Stimulated activated CD4-positive, alpha-beta T cell treated with anti-CD3 and anti-CD28 coated beads, Interleukin-4, amount 100 ng/mL, for 24 hours (primary cell): ENCODE measurements around the gene FBXW4.

ENCODE experiments used
- DNase-seq: peaks from one replicate; pipeline ENCODE4 v3.0.0-alpha.2; 2020

Gene FBXW4

DNA sequence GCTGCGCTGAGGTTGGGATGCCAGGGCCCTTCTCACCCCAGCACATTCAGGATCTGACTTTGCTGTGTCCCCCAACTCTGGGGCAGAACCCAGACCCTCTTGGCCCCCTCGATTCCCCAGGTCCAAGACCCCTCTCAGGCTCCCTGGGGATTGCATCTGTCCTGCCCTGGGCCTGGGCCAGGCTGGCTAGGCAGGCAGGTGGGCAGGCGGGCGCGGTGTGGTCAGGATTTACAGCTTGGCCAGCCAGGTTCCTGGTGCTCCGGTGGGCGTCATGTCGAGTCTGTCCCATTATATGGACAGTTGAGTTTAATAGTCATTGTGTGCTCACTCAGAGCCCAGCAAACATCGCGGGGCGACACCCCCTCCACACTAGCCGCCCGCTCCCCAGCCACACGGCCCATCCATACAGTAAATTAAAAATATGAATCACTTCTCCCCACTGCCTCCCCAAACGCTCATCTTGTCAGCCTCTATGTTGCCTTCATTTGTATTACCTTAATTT, 130.4 kb downstream of the FBXW4 start:
- no peak for DNase-seq

GRCh38 chr10:101563497-101564040, 131.4 kb downstream of the FBXW4 start:
- no peak for DNase-seq

DNA sequence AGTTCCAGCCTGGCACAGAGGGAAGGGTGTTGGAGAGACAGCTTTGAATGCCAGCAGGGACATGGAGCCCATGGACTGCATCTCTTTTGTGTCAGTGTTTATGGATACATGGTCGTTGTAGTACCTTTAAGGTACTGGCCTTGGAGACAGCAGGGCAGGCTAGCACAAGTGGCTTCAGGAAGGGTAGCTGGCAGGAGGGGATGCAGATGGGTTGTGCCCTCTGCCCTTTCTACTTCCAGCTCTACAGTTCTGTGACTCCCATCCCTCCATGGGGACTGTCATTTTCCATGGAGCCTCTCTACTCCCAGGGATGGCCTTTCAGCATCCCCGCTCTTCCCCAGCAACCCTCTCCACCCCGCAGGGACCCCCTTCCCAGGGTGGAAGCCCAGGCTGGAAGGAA, 132.0 kb downstream of the FBXW4 start:
- DNase-seq, result no peak

GRCh38 chr10:101562231-101562630, 132.7 kb downstream of the FBXW4 start:
- DNase-seq, result no peak

DNA sequence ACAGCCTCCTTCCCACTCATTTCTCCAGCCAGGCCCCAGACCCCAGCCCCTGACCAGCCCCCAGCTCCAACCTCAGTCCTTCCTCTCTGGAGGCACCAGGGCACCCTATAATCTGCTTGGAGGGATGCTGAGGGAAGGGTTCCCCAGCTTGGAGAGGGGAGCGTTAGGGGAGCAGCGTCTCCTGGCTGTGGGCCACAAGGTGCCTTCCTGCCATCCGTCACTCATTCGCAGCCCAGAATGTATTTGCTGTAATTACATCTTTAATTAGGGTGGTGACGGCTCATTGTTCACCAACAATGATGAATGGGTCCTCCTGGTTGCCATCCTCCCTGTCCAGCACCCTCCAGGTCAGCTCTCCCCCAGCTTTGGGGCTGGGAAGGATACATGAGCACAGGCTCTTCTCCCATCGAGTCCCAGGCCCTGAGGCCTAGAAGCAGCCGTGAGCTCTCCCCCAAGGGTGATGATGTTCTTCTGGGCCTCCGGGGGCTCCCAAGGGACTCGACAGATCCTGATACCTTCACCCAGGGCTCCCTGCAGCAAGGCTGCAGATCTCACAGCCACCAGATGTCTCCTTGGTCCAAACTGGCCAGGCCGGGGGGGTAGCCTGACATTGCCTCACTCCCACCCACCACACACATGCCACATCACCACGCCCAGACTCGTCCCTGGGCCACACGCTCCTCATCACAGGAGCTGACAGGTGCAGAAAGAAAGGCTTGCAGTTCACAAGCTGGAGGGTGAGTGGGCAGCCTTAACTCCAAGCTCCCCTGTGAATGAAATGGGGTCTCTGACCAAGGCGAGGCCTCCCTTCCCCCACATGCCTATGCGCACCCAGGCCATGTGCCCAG, 133.7 kb downstream of the FBXW4 start:
- DNase-seq, result no peak
